GM19238 (cell line): ENCODE data around the gene FZR1.

ENCODE experiments used
- DNase-seq: peaks from one replicate; pipeline ENCODE4 v3.0.0; 2011; ENCODE audit warnings: low spot score; ENCODE audit not compliant: insufficient read length

The FZR1 gene

GRCh38 chr19:3505598-3506383 is at the start of gene FZR1:
Gene FZR1, plus strand, starts transcription at chr19:3506311. Its CDS starts 16,679 bp downstream, at chr19:3522990.
- peak; percentile 99 for DNase-seq

GRCh38 chr19:3456925-3457527 is 49.1 kb upstream of the FZR1 start:
- no peak for DNase-seq

GRCh38 chr19:3457528-3458228 is 48.4 kb upstream of the FZR1 start:
- DNase-seq: no peak

- no peak for DNase-seq
Measured at GRCh38 chr19:3458229-3459088, 47.7 kb upstream of the FZR1 start.

GRCh38 chr19:3459089-3459881 is 46.8 kb upstream of the FZR1 start:
- no peak for DNase-seq

- DNase-seq: no peak
Measured at GRCh38 chr19:3459965-3460582, 46.0 kb upstream of the FZR1 start.

- DNase-seq: no peak
Measured at GRCh38 chr19:3462991-3463713, 43.0 kb upstream of the FZR1 start.

- no peak for DNase-seq
Measured at GRCh38 chr19:3463714-3464586, 42.2 kb upstream of the FZR1 start.

GRCh38 chr19:3464587-3465235 is 41.4 kb upstream of the FZR1 start:
- no peak for DNase-seq

GRCh38 chr19:3465552-3465951 is 40.6 kb upstream of the FZR1 start:
- DNase-seq: no peak

- DNase-seq: no peak
Measured at GRCh38 chr19:3466635-3467034, 39.5 kb upstream of the FZR1 start.

GRCh38 chr19:3467437-3468198 is 38.5 kb upstream of the FZR1 start:
- no peak for DNase-seq

GRCh38 chr19:3468211-3468610 is 37.9 kb upstream of the FZR1 start:
- DNase-seq: no peak

GRCh38 chr19:3469638-3470499 is 36.2 kb upstream of the FZR1 start:
- DNase-seq: no peak

GRCh38 chr19:3470500-3471128 is 35.5 kb upstream of the FZR1 start:
- DNase-seq: no peak
